HG03175 (cell line): ENCODE data around the gene WDR43.

Source experiments
- ATAC-seq: cut with Tn5 transposase; IDR thresholded peaks from one replicate; pipeline ENCODE4 v1.9.1; 2021; ENCODE audit warnings: mild to moderate bottlenecking, moderate library complexity; ENCODE audit not compliant: unreplicated experiment

Gene WDR43

GRCh38 chr2:28993206-28993960, 98.9 kb downstream of the WDR43 start:
- ATAC-seq, result no peak

- no peak for ATAC-seq
Measured at GRCh38 chr2:28994074-28994473, 99.6 kb downstream of the WDR43 start.

DNA sequence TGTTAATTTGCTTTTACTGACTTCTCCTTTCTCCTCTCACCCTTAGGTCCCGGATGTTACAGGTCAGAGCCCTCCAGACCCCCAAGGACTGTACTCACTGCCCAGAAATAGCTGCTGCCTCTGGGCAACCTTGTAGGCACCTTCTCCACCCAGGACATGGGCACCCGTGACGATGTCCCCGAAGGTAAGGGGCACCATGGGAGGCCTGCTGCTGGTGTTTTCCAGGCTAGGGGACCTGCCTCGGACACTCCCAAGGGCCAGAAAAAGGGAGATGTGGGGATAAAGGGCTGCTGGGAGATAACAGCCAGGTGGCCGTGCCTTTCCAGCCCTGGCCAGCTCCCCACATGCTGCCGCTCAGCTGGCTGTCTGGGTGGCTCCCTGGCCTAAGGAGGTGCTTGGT, 100.2 kb downstream of the WDR43 start:
- no peak for ATAC-seq

DNA sequence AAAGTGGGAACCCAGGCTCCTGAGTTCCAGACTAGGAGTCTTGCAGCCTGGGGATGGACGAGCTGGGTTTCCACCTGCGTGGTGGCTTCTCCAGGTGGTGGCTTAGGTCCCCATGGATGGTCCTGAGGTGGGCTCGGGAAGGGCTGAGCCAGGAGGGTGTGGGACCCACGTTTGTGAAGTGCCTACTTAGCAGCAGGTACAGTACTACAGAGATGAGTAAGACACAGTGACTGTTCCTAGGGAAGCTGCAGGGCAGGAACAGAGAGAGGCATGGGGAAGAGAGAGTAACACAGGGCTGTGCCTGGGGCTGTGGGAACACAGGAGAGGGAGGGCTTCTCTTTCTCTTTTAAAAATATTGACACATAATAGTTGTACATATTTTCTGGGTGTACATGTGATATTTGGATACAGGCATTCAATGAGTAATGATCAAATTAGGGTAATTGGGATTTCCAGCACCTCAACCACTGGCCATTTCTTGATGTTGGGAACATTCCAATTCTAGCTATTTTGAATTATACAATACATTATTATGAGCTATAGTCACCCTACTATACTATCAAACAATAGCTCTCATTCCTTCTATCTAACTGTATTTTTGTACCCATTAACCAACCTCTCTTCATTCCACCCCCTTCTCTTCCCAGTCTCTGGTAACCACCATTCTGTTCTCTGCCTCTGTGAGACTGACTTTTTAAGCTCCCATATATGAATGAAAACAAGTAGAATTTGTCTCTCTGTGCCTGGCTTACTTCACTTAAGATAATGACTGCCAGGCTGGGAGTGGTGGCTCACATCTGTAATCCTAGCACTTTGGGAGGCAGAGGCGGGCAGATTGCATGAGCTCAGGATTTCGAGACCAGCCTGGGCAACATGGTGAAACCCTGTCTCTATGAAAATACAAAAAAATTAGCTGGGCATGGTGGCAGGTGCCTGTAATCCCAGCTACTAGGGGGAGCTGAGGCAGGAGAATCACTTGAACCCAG, 101.6 kb downstream of the WDR43 start:
- no peak for ATAC-seq

DNA sequence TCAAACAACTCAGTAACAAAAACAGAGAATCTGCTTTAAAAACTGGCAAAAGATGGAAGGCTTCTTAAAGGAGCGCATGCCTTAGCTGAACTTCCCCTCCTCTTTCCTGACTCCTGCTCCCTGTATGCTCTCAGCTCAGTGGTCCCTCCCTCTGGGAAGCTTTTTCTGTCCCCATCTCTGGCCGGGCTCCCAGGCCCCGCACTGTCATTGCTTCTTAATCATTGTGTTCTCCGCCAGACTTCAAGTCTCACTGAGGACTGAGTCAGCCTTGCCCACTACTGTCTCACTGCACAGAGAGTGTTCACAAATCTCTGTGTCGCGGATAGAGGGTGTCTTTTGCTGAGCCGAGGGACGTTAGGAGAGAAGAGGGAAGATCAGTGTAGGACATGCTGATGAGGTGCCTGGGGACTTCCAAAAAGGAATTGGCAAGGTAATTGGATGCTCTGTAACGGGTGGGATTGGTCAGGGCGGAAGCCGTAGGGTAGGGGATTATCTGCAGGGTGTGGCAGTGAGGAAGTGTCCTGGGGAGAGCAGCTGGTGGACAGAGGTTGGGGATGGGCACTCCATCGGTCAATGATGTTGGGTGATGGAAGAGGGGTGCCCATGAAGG, 102.9 kb downstream of the WDR43 start:
- no peak for ATAC-seq
